Ovary (tissue), 3 donors: Measurements from ENCODE around the gene BTBD9.

ENCODE experiments used
- CTCF ChIP-seq, 3 donors: fragments of 450-650 bp in 2 of 3; fragments of 200-600 bp in 1 of 3; IDR thresholded peaks; one replicate each; pipeline versions ENCODE4 v1.5.1 to v1.8.0; 2016 to 2022; ENCODE audit warnings: antibody characterized with exemption in 3 of 3, mild to moderate bottlenecking in 1 of 3
- EP300 ChIP-seq: sonication (generic); formaldehyde crosslinking; IDR thresholded peaks from one replicate; pipeline ENCODE4 v1.6.1; 2017; ENCODE audit warnings: antibody characterized with exemption
- POLR2A ChIP-seq: fragments of 450-650 bp; IDR thresholded peaks from one replicate; pipeline ENCODE4 v1.6.1; 2017; ENCODE audit warnings: antibody characterized with exemption, mild to moderate bottlenecking, moderate library complexity
- donor health status: DM: no; HTN: no; CAD: no.

GRCh38 chr6:38119516-38119915 lies 520.2 kb downstream of the BTBD9 start:
- TF ChIP-seq CTCF (IDR thresholded peaks at IDR 0.05): no peak
- TF ChIP-seq POLR2A: no peak
- no peak for TF ChIP-seq EP300
